Kasumi-1 (cell line): ENCODE measurements around the gene HDAC7.

Experiments
- DNase-seq, 2 experiments: peaks; one replicate each; lab custom pipeline; 2025; lab: John Stamatoyannopoulos, UW

The HDAC7 gene

GRCh38 chr12:47758834-47759690 lies 60.6 kb downstream of the HDAC7 start, which contains the start of gene RAPGEF3:
Gene RAPGEF3, minus strand, starts transcription at chr12:47758880. Its CDS starts 324 bp downstream, at chr12:47758556.
- DNase-seq = peak; percentile 76 to 79

- no peak for DNase-seq
Measured at GRCh38 chr12:47758584-47758833, 61.2 kb downstream of the HDAC7 start.

DNA sequence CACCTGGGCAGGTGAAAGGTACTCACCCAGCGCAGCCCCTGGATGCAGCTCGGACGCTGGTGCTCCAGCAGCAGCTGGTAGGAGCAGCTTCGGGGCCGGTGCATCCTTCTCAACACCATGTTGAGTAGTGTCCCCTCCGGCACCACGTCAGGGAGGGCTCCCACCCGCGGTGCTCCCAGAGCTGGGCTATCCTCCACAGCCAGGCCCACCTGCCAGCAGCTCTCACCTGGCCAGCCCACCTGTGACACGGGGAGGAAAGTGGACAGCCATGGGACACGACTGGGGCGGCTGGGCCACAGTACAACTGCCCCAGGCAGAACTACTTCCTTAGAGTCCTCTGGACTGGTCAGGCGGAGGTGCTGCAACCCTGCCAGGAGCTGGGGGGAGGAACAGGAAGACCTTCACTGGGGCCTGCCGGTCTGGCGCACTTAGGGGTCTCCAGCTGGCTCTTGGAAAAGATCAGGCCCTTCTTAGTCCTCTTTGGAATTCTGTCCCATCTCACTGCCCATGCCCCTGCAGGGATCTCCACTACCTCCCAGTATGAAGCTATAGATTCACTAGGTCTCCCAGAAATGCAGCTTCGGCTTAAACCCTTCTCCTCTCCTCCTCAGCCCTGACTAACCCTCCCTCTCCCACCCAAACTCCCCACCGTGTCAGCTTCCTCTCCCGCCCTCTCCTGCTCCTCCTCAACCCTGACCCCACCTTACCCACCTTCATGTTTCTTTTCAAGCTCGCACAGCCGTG lies 61.7 kb downstream of the HDAC7 start:
- peak in 1 of 2 experiments; percentile 12 for DNase-seq

GRCh38 chr12:47757364-47757839 lies 62.3 kb downstream of the HDAC7 start:
- DNase-seq = no peak

DNA sequence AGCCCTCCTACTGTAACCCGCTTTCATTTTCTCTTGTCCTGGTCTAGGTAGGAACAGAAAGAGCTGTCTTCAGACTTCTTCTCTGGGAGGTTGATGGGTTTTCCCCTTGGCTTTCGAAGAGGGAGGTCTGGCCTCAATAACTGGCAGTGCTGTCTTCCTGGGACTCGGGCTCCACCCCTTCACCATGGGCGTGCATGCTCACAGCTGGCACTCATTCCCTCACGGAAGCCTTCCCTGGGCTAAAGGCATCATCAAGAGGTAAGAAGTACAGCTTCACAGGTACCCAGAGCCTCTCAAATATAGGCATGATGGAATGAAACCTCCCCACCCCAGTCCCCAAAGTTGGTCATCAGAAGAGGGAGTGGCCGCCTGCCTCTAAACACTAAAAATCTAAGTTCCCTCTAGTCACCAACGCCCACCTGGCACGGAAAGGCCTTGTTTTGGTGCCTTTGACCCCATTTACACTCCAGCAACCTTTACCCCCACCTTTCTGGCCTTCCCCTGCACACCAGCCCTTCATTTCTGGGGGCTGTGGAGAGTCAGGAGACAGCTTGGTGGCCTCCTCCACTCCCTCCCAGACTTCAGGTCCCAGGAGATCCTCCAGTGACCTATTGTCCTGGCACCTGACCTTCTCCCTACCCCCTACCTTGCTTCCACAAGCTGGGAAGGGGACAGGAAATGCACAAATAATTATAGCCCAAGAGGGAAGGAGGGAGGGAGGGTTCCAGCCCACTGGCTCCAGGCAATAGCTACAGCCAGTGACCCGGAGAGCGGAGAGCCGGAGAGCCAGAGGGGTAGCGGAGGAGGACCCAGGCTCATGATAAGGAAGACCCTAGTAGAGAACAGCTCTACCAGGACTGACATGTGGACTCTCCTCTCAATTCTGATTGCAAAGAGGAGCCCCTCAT lies 63.8 kb downstream of the HDAC7 start:
- DNase-seq = no peak

DNA sequence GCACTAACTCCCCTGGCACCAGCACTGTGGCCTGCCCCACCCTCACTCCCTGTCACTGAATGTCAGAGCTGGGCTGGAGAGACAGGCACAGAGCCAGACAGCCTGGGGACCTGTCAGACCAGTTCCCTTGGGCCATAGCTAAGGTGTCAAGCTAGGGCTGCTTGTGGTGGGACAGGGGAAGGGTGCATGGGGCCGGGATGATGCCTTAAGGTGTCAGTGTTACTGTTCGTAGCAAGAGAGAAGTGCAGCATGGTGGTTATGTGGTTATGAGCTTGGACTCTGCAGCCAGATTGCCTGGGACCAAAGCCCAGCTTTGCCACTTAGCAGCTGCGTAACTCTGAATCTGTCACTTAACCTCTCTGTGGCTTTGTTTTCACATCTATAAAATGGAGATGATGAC lies 64.8 kb downstream of the HDAC7 start:
- DNase-seq = no peak

- DNase-seq = no peak
Measured at GRCh38 chr12:47754126-47754525, 65.6 kb downstream of the HDAC7 start.

GRCh38 chr12:47753021-47754001 lies 66.4 kb downstream of the HDAC7 start:
- DNase-seq = no peak

DNA sequence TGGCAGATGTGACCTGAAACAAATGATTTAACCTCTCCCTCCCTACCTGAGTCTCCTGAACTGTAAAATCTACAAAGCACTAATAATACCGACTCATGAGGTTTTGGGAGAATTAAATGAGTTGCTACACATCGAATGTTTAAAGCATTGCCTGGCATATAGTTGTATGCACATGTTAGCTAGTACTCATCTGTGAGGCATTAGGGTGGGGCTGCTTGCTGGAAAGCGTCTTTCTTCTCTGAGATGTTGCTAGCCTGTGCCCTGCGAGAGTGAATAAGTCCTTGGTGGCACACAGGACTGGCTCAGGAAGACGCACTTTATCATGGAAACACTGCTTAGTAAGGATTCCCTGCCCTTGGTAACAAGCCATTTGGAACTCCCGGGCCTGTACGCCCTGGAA lies 67.2 kb downstream of the HDAC7 start:
- no peak for DNase-seq

DNA sequence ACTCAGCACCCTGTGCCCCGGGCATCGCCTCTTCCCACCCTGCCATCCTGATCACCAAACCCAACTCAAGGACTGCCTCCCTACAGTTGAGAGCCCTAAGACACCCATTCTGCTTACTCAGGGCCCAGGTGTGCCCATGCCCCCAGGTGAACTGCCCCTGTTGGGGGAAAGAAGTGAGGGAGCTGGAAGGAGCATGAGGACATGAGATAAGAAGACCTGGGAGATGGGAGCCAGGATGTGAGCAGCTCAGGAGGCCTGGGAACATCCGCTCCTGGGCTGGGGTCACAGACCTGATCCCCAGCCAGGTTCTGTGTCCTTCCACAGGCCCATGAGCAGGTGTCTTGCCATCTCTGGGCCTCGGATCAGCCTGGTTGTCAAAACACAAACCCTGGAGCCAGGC lies 67.6 kb downstream of the HDAC7 start:
- no peak for DNase-seq

DNA sequence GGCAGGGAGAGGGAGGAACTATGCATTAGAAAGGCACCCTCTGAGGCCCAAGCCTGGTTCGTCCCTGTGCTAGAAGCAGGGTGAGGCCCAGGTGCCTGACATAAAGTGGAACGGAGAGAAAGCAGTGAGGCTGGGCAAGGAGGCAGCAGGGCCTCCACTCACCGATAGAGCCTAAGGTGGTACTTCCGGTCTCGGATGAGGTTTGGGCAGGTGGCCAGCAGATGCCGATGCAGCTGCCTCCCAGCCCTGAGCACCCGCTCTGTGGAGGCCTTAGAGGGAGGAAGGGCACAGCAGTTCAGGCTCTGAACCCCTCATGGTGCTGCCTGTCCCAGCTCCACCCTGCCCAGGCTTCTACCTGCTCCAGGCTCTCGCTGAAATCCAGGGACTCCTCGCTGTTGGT lies 68.1 kb downstream of the HDAC7 start:
- no peak for DNase-seq

DNA sequence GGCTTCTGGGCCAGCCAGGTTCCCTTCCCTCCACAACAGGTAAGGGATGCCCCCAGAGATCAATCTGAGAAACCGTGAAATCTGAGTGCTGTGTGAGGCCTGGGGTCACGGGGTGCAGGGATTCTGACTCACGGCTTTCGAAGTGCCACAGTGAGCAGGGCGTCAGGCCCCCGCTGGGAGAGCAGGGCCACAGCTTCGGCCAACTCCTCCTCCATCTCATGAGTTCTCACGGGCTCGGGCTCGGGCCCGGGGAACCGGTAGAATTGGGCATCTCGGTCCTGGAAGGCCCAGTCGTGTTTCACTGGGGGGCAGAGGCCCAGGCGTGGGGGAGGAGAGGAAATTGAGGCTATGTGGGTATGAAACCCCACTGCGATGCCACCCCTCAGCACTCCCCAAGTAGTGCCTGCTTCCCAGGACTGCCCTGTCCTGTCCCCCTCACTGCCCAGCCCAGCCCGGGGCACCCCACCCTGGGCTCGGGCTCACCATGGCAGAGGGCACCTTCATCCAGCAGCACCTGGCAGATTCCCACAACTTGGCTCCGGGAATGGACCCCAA lies 68.7 kb downstream of the HDAC7 start:
- DNase-seq = no peak

DNA sequence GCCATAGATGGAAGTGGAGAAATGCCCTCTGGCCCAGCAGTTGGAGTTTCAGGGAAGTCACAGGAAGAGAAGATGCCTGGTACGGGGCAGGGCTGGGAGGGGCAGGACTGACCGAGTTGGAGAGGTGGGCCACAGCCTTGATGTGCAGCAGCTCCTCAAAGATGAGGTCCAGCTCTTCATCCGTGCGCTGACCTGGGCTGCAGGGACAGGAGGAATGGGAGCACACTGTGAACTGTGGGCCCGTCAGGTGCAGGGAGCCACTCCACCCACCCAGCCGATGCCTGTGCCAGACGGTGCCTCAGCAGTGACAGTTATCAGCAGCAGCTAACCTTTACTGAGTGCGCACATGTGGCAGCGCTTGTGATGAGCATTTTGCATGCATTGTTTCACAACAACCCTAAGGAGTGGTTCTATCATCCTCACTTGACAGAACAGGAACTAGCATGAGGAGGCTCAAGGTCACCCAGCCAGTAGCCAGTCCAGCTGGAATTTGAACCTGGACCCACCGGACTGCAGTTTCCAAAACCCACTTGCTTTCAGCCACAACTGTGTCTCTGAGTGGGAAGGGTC lies 69.4 kb downstream of the HDAC7 start:
- DNase-seq = no peak

DNA sequence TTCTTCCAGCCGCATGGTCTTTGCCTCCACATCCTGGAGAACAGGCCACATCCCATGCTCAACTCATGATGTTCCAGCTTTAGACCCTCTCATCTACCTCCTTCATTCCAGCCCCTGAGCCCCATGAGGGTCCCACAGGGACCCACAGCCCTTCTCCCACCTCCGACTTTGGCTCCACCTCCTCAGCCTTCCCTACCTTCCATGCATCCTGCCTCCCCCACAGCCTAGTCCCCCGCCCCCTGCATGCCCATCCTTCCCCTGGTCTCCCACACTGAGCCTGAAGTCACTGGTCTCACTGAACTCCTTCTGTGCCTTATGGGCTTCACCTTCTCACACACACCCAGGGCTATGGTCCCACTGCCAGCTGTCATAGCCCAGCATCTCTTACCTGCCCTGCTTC lies 70.8 kb downstream of the HDAC7 start:
- DNase-seq = no peak

GRCh38 chr12:47748507-47748828 lies 71.2 kb downstream of the HDAC7 start:
- no peak for DNase-seq

DNA sequence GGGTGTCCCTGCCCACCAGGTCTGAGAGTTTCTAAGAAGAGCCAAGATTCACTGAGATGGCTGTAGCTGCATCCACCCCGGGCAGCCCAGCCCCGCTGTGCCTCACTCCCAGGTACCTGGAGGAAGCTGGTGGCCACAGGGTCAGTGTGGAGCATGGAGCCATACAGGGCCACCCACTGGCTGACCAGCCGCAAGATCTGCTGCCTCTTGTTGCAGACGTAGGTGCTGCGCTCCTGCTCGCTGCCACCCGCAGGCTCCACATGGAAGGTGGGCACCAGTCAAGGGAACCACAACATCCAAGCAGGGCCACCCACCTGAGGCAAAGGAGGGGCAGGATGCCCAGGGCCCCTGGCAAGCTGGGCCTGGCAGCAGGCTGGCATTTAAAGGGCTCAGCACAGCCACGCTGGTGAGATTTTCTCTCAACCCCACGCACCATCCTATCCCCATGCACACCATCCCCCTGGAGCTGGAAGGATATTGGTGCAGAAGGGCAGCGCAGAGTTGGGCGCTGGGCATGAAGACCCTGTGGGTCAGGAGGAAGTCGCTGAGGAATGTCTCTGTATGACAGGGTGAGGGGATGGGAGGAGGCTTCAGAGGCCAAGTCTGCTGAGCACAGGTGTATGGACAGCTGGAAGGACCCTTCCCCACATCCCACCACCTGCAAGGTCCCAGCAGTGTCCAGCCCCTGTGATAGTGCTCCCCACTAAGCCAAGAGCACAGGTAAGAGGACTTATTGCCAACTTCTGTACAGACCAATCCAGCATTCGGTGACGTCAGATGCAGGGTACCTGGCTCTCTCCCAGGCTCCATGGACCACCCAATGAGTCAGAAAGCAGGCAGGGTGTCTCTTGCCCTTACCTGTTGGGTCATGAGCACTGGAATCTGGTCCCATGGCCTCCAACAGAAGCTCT lies 71.9 kb downstream of the HDAC7 start:
- DNase-seq = no peak

DNA sequence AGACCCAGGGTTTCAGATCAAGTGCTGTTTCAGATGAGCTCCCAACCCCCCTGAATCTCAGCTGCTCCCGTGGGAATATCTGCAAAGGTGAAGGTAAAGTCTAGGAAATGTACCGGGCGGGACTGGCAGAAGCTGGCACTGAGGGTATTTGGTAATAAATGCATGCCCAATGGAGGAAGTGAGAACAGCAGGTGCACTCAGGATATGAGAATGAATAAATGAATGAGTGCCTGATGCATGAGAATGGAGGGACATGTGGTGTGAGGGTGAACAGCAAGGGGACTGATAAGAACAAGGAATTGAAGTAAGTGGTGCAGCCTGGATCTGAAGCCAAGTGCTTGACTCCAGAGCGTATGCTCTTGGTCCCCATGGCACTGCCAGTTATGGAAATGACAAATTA lies 72.6 kb downstream of the HDAC7 start:
- DNase-seq = no peak

DNA sequence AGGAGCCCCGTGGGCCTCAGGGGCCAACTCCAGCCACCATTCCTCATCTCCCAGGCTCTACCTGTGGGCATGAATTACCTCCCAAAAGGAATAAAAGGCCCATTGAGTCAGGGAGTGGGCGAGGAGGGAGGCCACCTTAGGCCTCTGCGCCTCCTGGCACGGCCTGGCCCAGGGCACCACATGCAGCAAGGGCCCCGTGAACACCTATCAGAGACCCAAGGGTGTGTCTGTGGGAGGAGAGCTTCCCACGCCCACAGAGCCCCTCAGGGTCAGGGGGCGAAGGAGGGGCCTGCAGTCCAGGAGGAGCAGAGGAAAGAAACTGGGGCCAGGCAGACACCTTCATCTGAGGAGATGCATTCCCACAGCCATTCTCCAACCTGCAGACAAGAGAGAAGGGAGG lies 73.2 kb downstream of the HDAC7 start:
- no peak for DNase-seq

GRCh38 chr12:47746073-47746472 lies 73.6 kb downstream of the HDAC7 start:
- DNase-seq = no peak
